NT2/D1 (cell line): ENCODE results near the gene FAM76A.
"Not testable (repeated sequence)": the region's sequence is repeated elsewhere in the genome, so short reads cannot be mapped to it uniquely, and the experiment has no call there.

ENCODE experiments used
- DNase-seq: peaks from one replicate; pipeline ENCODE4 v3.0.0-alpha.2; 2011; ENCODE audit warnings: low read depth, low spot score
- H3K27me3 ChIP-seq: 2 replicates; pipeline ENCODE4 v1.6.0; 2011; ENCODE audit warnings: mild to moderate bottlenecking; ENCODE audit not compliant: insufficient read length, insufficient read depth
- H3K36me3 ChIP-seq: 2 replicates; pipeline ENCODE4 v1.6.1; 2011; ENCODE audit warnings: mild to moderate bottlenecking, low read length, mixed read lengths; ENCODE audit not compliant: insufficient read depth, insufficient read length
- H3K4me1 ChIP-seq: 2 replicates; pipeline ENCODE4 v1.5.1; 2011; ENCODE audit not compliant: insufficient read depth, insufficient read length
- H3K4me3 ChIP-seq: 2 replicates; pipeline ENCODE4 v1.5.1; 2011; ENCODE audit warnings: low read depth; ENCODE audit not compliant: insufficient read length
- H3K9ac ChIP-seq: 2 replicates; pipeline ENCODE4 v1.6.0; 2011; ENCODE audit warnings: low read depth; ENCODE audit not compliant: insufficient read length
- H3K9me3 ChIP-seq: 2 replicates; pipeline ENCODE4 v1.5.1; 2011; ENCODE audit warnings: mild to moderate bottlenecking, low read length; ENCODE audit not compliant: insufficient read depth
- SUZ12 ChIP-seq: IDR thresholded peaks from 2 replicates; pipeline ENCODE4 v1.6.1; 2011; ENCODE audit not compliant: insufficient read length, insufficient read depth; ENCODE audit errors: extremely low read depth
- YY1 ChIP-seq: IDR thresholded peaks from 2 replicates; pipeline ENCODE4 v1.6.1; 2011; ENCODE audit not compliant: insufficient read length, insufficient read depth
- ZNF274 ChIP-seq: IDR thresholded peaks from 2 replicates; pipeline ENCODE4 v1.6.1; 2011; ENCODE audit warnings: mild to moderate bottlenecking, low read depth, low read length

The FAM76A gene

DNA sequence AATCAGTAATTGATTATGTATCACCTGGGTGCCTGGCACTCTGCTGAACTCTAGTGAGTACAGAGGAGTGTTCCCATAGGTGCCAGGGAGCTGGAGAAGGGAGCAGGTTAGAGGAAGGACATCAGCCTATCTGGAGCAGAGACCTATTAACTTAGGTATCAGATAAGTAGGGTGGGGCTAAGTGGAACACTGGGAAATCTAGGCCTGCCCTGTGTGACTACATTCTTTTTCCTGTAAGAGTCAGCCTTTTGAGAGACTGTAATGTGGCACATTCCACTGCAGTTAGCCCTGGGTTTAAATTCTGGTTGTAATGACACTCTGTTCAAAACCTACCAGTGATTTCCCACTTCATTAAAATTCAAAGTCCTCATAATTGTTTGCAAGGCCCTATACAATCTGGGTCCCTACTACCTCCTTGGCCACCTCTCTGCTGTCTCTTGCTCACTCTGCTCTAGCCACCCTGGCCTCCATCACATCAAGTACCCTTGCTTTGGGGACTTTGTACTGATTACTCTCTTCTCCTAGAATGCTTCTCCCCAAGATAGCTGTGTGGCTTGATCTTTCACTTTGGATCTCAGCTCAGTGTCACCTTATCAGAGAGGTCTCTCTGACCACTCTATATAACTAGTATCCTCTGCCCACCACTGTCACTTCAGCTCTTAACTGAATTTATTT is 60.2 kb downstream of the FAM76A start:
- Histone ChIP-seq H3K4me3 (no peak overlapping the region), H3K4me1 (no peaks in the 10 kb centered on the region), H3K9ac (no peak overlapping the region), H3K9me3 (peaks cover 8% of the 10 kb centered on the region; the same call in 1 of the 2 replicates), H3K27me3 (no peaks in the 10 kb centered on the region), H3K36me3 (peaks cover 11% of the 10 kb centered on the region)
- no peak for DNase-seq
- TF ChIP-seq SUZ12, result no peak
- no peak for TF ChIP-seq YY1
- no peak for TF ChIP-seq ZNF274

DNA sequence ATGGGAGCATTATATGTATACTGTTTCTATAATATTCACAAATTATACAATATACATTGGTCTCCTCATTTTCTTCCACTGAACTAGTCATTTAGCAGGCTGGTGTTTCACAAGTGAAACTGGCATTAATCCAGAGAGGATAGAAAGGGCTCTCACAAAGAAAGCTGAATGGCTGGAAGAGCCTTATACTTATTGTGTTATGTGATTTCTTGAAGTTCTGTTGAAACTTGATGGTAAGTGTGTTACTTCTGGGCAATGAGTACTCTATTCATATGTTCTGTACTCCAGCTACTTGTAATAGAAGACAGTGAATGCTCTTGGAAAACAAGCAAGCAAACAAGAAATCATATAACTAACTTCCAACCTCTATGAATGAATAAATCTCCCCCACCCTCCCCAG is 62.1 kb downstream of the FAM76A start:
- no peak for DNase-seq
- H3K4me1 ChIP-seq, result no peaks in the 10 kb centered on the region
- TF ChIP-seq YY1 (no peak), ZNF274 (no peak), SUZ12 (no peak)
- H3K9ac ChIP-seq, result no peak overlapping the region
- H3K27me3 ChIP-seq, result no peaks in the 10 kb centered on the region
- H3K4me3 ChIP-seq, result no peak overlapping the region
- peaks cover 16% of the 10 kb centered on the region for H3K36me3 ChIP-seq
- H3K9me3 ChIP-seq, result peaks cover 8% of the 10 kb centered on the region; the same call in 1 of the 2 replicates

DNA sequence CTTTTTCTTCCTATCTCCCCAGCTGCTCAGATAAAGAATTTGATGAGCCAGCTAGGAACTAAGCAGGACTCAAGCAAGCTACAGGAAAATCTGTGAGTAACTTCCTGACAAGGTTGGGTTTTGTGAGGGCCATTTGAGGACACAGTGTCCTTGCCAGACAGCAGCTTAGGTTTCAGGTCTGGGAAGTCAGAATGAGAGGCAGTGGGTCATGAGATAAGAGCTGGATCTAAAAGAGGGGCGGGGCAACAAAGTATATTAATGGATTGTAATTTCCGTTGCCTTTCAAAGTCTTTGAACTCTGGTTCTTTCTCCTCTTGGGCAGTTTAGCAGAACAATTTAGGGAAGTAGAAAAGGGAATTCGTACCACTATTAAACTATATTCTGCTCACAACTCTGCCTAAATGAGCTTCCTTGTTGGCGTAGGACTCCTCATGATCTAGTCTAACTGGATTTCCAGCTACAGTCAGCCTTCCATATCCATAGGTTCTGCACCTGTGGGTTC is 63.8 kb downstream of the FAM76A start:
- TF ChIP-seq SUZ12 (no peak), YY1 (no peak), ZNF274 (no peak)
- Histone ChIP-seq H3K9ac (no peak overlapping the region), H3K9me3 (peaks cover 8% of the 10 kb centered on the region; the same call in 1 of the 2 replicates), H3K36me3 (peaks cover 33% of the 10 kb centered on the region), H3K4me1 (no peaks in the 10 kb centered on the region), H3K27me3 (no peaks in the 10 kb centered on the region), H3K4me3 (no peak overlapping the region)
- DNase-seq, result no peak

GRCh38 chr1:27790270-27790669 is 64.5 kb downstream of the FAM76A start:
- not testable (repeated sequence) for H3K4me3 ChIP-seq, DNase-seq, H3K9me3 ChIP-seq, H3K4me1 ChIP-seq, H3K27me3 ChIP-seq, H3K9ac ChIP-seq
- peaks cover 35% of the 10 kb centered on the region for H3K36me3 ChIP-seq

- Histone ChIP-seq H3K27me3 (no peaks in the 10 kb centered on the region), H3K9me3 (no peaks in the 10 kb centered on the region), H3K4me1 (no peaks in the 10 kb centered on the region), H3K36me3 (peaks cover 38% of the 10 kb centered on the region), H3K9ac (no peak overlapping the region), H3K4me3 (no peak overlapping the region)
- TF ChIP-seq SUZ12 (no peak), ZNF274 (no peak), YY1 (no peak)
- DNase-seq, result no peak
Observed at GRCh38 chr1:27795601-27796000, 69.8 kb downstream of the FAM76A start.

- peaks cover 33% of the 10 kb centered on the region for H3K36me3 ChIP-seq
- no peaks in the 10 kb centered on the region for H3K9me3 ChIP-seq
- TF ChIP-seq SUZ12 (no peak), ZNF274 (no peak), YY1 (no peak)
- no peak overlapping the region for H3K4me3 ChIP-seq
- H3K27me3 ChIP-seq, result no peaks in the 10 kb centered on the region
- DNase-seq, result no peak
- no peak overlapping the region for H3K9ac ChIP-seq
- H3K4me1 ChIP-seq, result no peaks in the 10 kb centered on the region
Observed at GRCh38 chr1:27804791-27805190, 79.0 kb downstream of the FAM76A start.

DNA sequence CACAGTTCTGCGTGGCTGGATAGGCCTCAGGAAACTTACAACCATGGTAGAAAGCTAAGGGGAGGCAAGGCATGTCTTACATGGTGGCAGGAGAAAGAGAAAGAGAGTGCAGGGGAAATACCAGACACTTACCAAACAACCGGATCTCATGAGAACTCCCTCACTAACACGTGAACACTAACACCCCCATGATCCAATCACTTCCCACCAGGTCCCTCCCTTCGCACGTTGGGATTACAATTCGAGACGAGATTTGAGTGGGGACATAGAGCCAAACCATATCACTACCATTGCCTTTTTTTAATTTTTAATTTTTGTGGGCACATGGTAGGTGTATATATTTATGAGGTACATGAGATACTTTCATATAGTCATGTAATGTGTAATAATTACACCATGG is 81.0 kb downstream of the FAM76A start:
- H3K27me3 ChIP-seq, result no peaks in the 10 kb centered on the region
- H3K9me3 ChIP-seq, result no peaks in the 10 kb centered on the region
- no peak for DNase-seq
- TF ChIP-seq SUZ12 (no peak), ZNF274 (no peak), YY1 (no peak)
- no peak overlapping the region for H3K4me3 ChIP-seq
- H3K4me1 ChIP-seq, result no peaks in the 10 kb centered on the region
- no peak overlapping the region for H3K9ac ChIP-seq
- H3K36me3 ChIP-seq, result peaks cover 26% of the 10 kb centered on the region

- Histone ChIP-seq H3K4me3 (no peak overlapping the region), H3K9me3 (no peaks in the 10 kb centered on the region), H3K27me3 (no peaks in the 10 kb centered on the region), H3K9ac (no peak overlapping the region), H3K36me3 (peaks cover 24% of the 10 kb centered on the region), H3K4me1 (no peaks in the 10 kb centered on the region)
- no peak for DNase-seq
- TF ChIP-seq YY1 (no peak), SUZ12 (no peak), ZNF274 (no peak)
Observed at GRCh38 chr1:27807385-27807784, 81.6 kb downstream of the FAM76A start.

GRCh38 chr1:27808131-27808530 is 82.4 kb downstream of the FAM76A start:
- not testable (repeated sequence) for H3K4me1 ChIP-seq, H3K27me3 ChIP-seq, H3K4me3 ChIP-seq, H3K9ac ChIP-seq, H3K9me3 ChIP-seq, DNase-seq
- H3K36me3 ChIP-seq, result peaks cover 24% of the 10 kb centered on the region
